H1 (cell line): ENCODE data around the gene RTP2. TPM values are rescaled to one million over a fixed set of nuclear protein-coding genes. Genes with fewer than 3 reads are reported as not detected.

Experiments used
- CTCF ChIA-PET: fragments of 300-600 bp; sonication (Branson Sonifier 250); formaldehyde crosslinking; loops from one replicate; lab custom pipeline; 2021; ENCODE audit not compliant: partially characterized antibody; lab: Charles Lee
- POLR2A ChIA-PET: fragments of 300-600 bp; sonication (Branson Sonifier 250); formaldehyde crosslinking; loops from one replicate; lab custom pipeline; 2021; ENCODE audit warnings: inconsistent platforms; ENCODE audit not compliant: partially characterized antibody; lab: Charles Lee
- DNase-seq, 2 experiments: peaks; one replicate each; pipeline versions ENCODE4 v3.0.0 to v3.0.0-alpha.2; 2010 to 2022; ENCODE audit warnings: low spot score in 2 of 2, low read depth in 1 of 2, mixed read lengths in 1 of 2
- FAIRE-seq: peaks from 2 replicates; lab custom pipeline; 2011; peaks lifted over from hg19 to GRCh38; lab: Jason Lieb, UNC
- H2AFZ ChIP-seq: 2 replicates; pipeline ENCODE4 v1.8.1; 2012; ENCODE audit warnings: low read length, inconsistent platforms
- H2AK5ac ChIP-seq: 2 replicates; pipeline ENCODE4 v1.6.1; 2013; ENCODE audit warnings: low read depth, low read length
- H2BK120ac ChIP-seq: replicated peaks from 2 replicates; pipeline ENCODE3; 2013; ENCODE audit warnings: low read depth, low read length, inconsistent platforms
- H2BK12ac ChIP-seq: 2 replicates; pipeline ENCODE4 v1.6.1; 2013; ENCODE audit warnings: low read depth, low read length
- H2BK15ac ChIP-seq: 2 replicates; pipeline ENCODE4 v1.6.1; 2013; ENCODE audit warnings: low read length
- H2BK20ac ChIP-seq: 2 replicates; pipeline ENCODE4 v1.6.1; 2013; ENCODE audit warnings: low read length
- H2BK5ac ChIP-seq: 2 replicates; pipeline ENCODE4 v1.6.1; 2013; ENCODE audit warnings: low read depth, low read length
- H3K14ac ChIP-seq: 2 replicates; pipeline ENCODE4 v1.6.1; 2013; ENCODE audit warnings: inconsistent platforms; ENCODE audit not compliant: insufficient read length
- H3K18ac ChIP-seq: 2 replicates; pipeline ENCODE4 v1.6.1; 2013; ENCODE audit warnings: low read length; ENCODE audit errors: extremely low read depth
- H3K23ac ChIP-seq: 2 replicates; pipeline ENCODE4 v1.6.1; 2013; ENCODE audit warnings: inconsistent platforms; ENCODE audit not compliant: insufficient read length
- H3K23me2 ChIP-seq: 2 replicates; pipeline ENCODE4 v1.6.1; 2013; ENCODE audit warnings: low read depth, low read length
- H3K27ac ChIP-seq: 2 replicates; pipeline ENCODE4 v1.6.1; 2011; ENCODE audit warnings: low read depth, low read length, inconsistent platforms
- H3K27me3 ChIP-seq, 4 experiments: replicated peaks in 1 of 4; 1 replicate in 1 of 4; 2 replicates in 3 of 4; pipeline versions ENCODE4 v1.6.1 to v1.8.1; 2011 to 2013; ENCODE audit warnings: low read length in 3 of 4, mild to moderate bottlenecking in 3 of 4, inconsistent platforms in 2 of 4, mixed read lengths in 2 of 4, moderate library complexity in 1 of 4; ENCODE audit not compliant: control insufficient read depth in 3 of 4, insufficient read depth in 3 of 4; ENCODE audit errors: extremely low read depth in 1 of 4
- H3K36me3 ChIP-seq, 4 experiments: 2 replicates each; pipeline versions ENCODE4 v1.6.1 to v1.8.1; 2011 to 2013; ENCODE audit warnings: mild to moderate bottlenecking in 4 of 4, low read length in 3 of 4, moderate library complexity in 2 of 4, control low read depth in 1 of 4, inconsistent platforms in 1 of 4; ENCODE audit not compliant: insufficient read depth in 4 of 4, control insufficient read depth in 2 of 4
- H3K4ac ChIP-seq: replicated peaks from 2 replicates; pipeline ENCODE3; 2013; ENCODE audit warnings: low read length, low read depth, mixed read lengths, inconsistent platforms; ENCODE audit not compliant: insufficient read length
- H3K4me1 ChIP-seq, 4 experiments: replicated peaks in 1 of 4; 1 replicate in 1 of 4; 2 replicates in 3 of 4; pipeline versions ENCODE4 v1.6.1 to v1.8.1; 2011 to 2013; ENCODE audit warnings: low read length in 3 of 4, inconsistent platforms in 2 of 4, mixed read lengths in 1 of 4; ENCODE audit not compliant: insufficient read depth in 4 of 4, control insufficient read depth in 3 of 4
- H3K4me2 ChIP-seq, 2 experiments: 2 replicates each; pipeline versions ENCODE4 v1.6.1 to v1.8.1; 2011 to 2013; ENCODE audit warnings: low read depth in 2 of 2, low read length in 2 of 2, control low read depth in 1 of 2, inconsistent platforms in 1 of 2, mild to moderate bottlenecking in 1 of 2; ENCODE audit not compliant: insufficient read depth in 1 of 2
- H3K4me3 ChIP-seq, 4 experiments: fragments of 200-600, 300-600 bp in 1 of 4; sonication (generic), shearing (Covaris generic), sonication (Bioruptor Twin) in 1 of 4; 2 replicates each; pipeline versions ENCODE4 v1.5.1 to v1.8.1; 2011 to 2016; ENCODE audit warnings: low read length in 4 of 4, low read depth in 3 of 4, control low read depth in 2 of 4, inconsistent platforms in 2 of 4, mild to moderate bottlenecking in 2 of 4, mixed read lengths in 1 of 4, moderate library complexity in 1 of 4; ENCODE audit not compliant: insufficient read depth in 2 of 4; ENCODE audit errors: extremely low read depth in 1 of 4
- H3K56ac ChIP-seq: replicated peaks from 2 replicates; pipeline ENCODE3; 2013; ENCODE audit warnings: low read depth, mild to moderate bottlenecking, mixed read lengths, low read length, inconsistent platforms; ENCODE audit not compliant: insufficient read length
- H3K79me1 ChIP-seq: 2 replicates; pipeline ENCODE4 v1.6.1; 2013; ENCODE audit warnings: low read depth, low read length, control low read depth
- H3K79me2 ChIP-seq, 2 experiments: 2 replicates each; pipeline versions ENCODE4 v1.6.1 to v1.8.1; 2012 to 2013; ENCODE audit warnings: low read length in 2 of 2, mild to moderate bottlenecking in 2 of 2, inconsistent platforms in 1 of 2; ENCODE audit not compliant: insufficient read depth in 2 of 2, control insufficient read depth in 1 of 2
- H3K9ac ChIP-seq, 4 experiments: replicated peaks in 1 of 4; 1 replicate in 1 of 4; 2 replicates in 3 of 4; pipeline versions ENCODE4 v1.6.1 to v1.8.1; 2011 to 2013; ENCODE audit warnings: low read depth in 3 of 4, low read length in 3 of 4, control low read depth in 2 of 4, mild to moderate bottlenecking in 2 of 4, moderate library complexity in 2 of 4, inconsistent platforms in 1 of 4; ENCODE audit errors: extremely low read depth in 1 of 4
- H3K9me3 ChIP-seq, 2 experiments: 2 replicates each; pipeline versions ENCODE4 v1.6.1 to v1.8.1; 2012 to 2013; ENCODE audit warnings: mild to moderate bottlenecking in 2 of 2, moderate library complexity in 2 of 2, control low read depth in 1 of 2, inconsistent platforms in 1 of 2, low read depth in 1 of 2, low read length in 1 of 2, mixed read lengths in 1 of 2; ENCODE audit not compliant: insufficient read depth in 2 of 2
- H4K20me1 ChIP-seq, 2 experiments: replicated peaks in 1 of 2; 2 replicates each; pipeline versions ENCODE3 to v1.8.1; 2011 to 2013; ENCODE audit warnings: inconsistent platforms in 2 of 2, low read length in 2 of 2, mild to moderate bottlenecking in 1 of 2; ENCODE audit not compliant: insufficient read depth in 2 of 2, control insufficient read depth in 1 of 2
- H4K5ac ChIP-seq: 2 replicates; pipeline ENCODE4 v1.6.1; 2013; ENCODE audit warnings: low read length, low read depth, mixed read lengths, inconsistent platforms; ENCODE audit not compliant: insufficient read length
- H4K8ac ChIP-seq: 2 replicates; pipeline ENCODE4 v1.8.0; 2013; ENCODE audit warnings: mild to moderate bottlenecking, moderate library complexity, low read length, inconsistent platforms; ENCODE audit not compliant: insufficient read depth; ENCODE audit errors: extremely low read depth
- H4K91ac ChIP-seq: replicated peaks from 2 replicates; pipeline ENCODE3; 2013; ENCODE audit warnings: low read length, mixed read lengths, inconsistent platforms; ENCODE audit not compliant: insufficient read length
- BCL11A ChIP-seq, 2 experiments: IDR thresholded peaks; one replicate each; pipeline ENCODE4 v1.6.1; 2011; ENCODE audit warnings: low read depth in 2 of 2, low read length in 2 of 2, mild to moderate bottlenecking in 2 of 2
- EGR1 ChIP-seq: IDR thresholded peaks from 2 replicates; pipeline ENCODE4 v1.6.1; 2011; ENCODE audit warnings: low read depth, low read length, borderline replicate concordance
- GTF2F1 ChIP-seq: IDR thresholded peaks from 2 replicates; pipeline ENCODE4 v1.6.1; 2012; ENCODE audit warnings: low read depth, low read length, improper control_type of control experiment, borderline replicate concordance
- KDM1A ChIP-seq: fragments of 200-600, 300-600 bp; sonication (generic); IDR thresholded peaks from 2 replicates; pipeline ENCODE4 v1.7.1; 2016; ENCODE audit warnings: mild to moderate bottlenecking, low read length, borderline replicate concordance
- SP2 ChIP-seq: IDR thresholded peaks from 2 replicates; pipeline ENCODE4 v1.6.1; 2012; ENCODE audit warnings: mild to moderate bottlenecking, low read length, inconsistent platforms
- WGBS, 2 experiments: shearing (Covaris generic) in 1 of 2; methylation state at CpG; one replicate each; pipeline versions ENCODE4 v1.1.6 to v1.1.7; 2013 to 2015; ENCODE audit warnings: low lambda C conversion rate in 2 of 2, mixed read lengths in 2 of 2, inconsistent platforms in 1 of 2, low coverage in 1 of 2, missing lambda C conversion rate in 1 of 2; ENCODE audit not compliant: insufficient replicate concordance in 2 of 2, insufficient coverage in 1 of 2, insufficient read length in 1 of 2; ENCODE audit errors: extremely low coverage in 1 of 2, missing lambda C conversion rate in 1 of 2; 5-methylcytosine and 5-hydroxymethylcytosine counted together
- polyA plus RNA-seq, 7 experiments: library from polyadenylated mRNA; depleted of rRNA in 3 of 7; stranded (reverse) in 5 of 7; unstranded in 2 of 7; fragments of >200 nt in 5 of 7; fragments of 200-250 nt in 2 of 7; gene quantifications; 1 replicate in 5 of 7; 2 replicates in 1 of 7; 4 replicates in 1 of 7; pipeline versions ENCODE4 v1.2.1 to v1.2.3, GENCODE V29; 2011 to 2013; ENCODE audit warnings: missing spikeins in 2 of 7, mixed read lengths in 2 of 7
- total RNA-seq: library from RNA; stranded (reverse); fragmentation: NEBNext Ultra II Directional; extraction: Animal tissue kit (Norgen Biotek cat#: 25700); gene quantifications from 2 replicates; pipeline ENCODE4 v1.2.1, GENCODE V29; 2021

RTP2 gene
- total and polyA plus RNA-seq, 2 of the 8 experiments (the other 6 are each of a cell fraction or from before 2014, with no cell fraction given), result not detected

GRCh38 chr3:187728248-187728647 lies 25.9 kb upstream of the RTP2 start:
- no peak overlapping the region for H4K91ac ChIP-seq
- H2AK5ac ChIP-seq, result no peak overlapping the region
- no peak overlapping the region for H3K14ac ChIP-seq
- H2AFZ ChIP-seq, result no peak overlapping the region
- H3K9me3 ChIP-seq, result no peaks in the 10 kb centered on the region
- H4K20me1 ChIP-seq, result no peaks in the 10 kb centered on the region
- no peak for FAIRE-seq
- DNase-seq, result no peak
- no peaks in the 10 kb centered on the region for H3K79me2 ChIP-seq
- H3K23me2 ChIP-seq, result no peaks in the 10 kb centered on the region
- no peak overlapping the region for H3K4ac ChIP-seq
- CTCF ChIA-PET, result interaction anchor here (1.1 to 1.9 kb wide), 2 partner anchors 12 to 14 kb away, joined by 3 to 4 read pairs; no protein-coding TSS in a partner anchor
- H2BK12ac ChIP-seq, result no peak overlapping the region
- no peaks in the 10 kb centered on the region for H3K79me1 ChIP-seq
- no peak overlapping the region for H3K56ac ChIP-seq
- no peak overlapping the region for H3K9ac ChIP-seq
- H3K27ac ChIP-seq, result no peak overlapping the region
- H3K18ac ChIP-seq, result no peak overlapping the region
- no peak overlapping the region for H2BK120ac ChIP-seq
- H3K4me1 ChIP-seq, result no peaks in the 10 kb centered on the region
- H2BK15ac ChIP-seq, result no peak overlapping the region
- H3K4me2 ChIP-seq, result no peak overlapping the region
- no peak overlapping the region for H4K5ac ChIP-seq
- H3K27me3 ChIP-seq, result no peaks in the 10 kb centered on the region
- no peak overlapping the region for H3K23ac ChIP-seq
- POLR2A ChIA-PET, result interaction anchor here (1.2 kb wide), 1 partner anchor 427 kb away, joined by 3 read pairs; no protein-coding TSS in a partner anchor
- H3K4me3 ChIP-seq, result no peak overlapping the region
- no peak overlapping the region for H4K8ac ChIP-seq
- peaks cover 9 to 70% (median 46%) of the 10 kb centered on the region in 4 experiments; a peak in 7 of 8 replicates for H3K36me3 ChIP-seq
- 84% methylated on average over 7 of the region's 8 CpGs; no CpG with 5 or more reads in 1 of the 2 experiments for WGBS, 2 experiments
- H2BK20ac ChIP-seq, result no peak overlapping the region
- TF ChIP-seq SP2, result no peak
- TF ChIP-seq EGR1, result no peak
- TF ChIP-seq GTF2F1, result no peak
- no peak for TF ChIP-seq BCL11A (IDR thresholded peaks at IDR 0.05; ENCODE audit: low read depth in 2 of 2, low read length in 2 of 2)
- no peak for TF ChIP-seq KDM1A
- TF ChIP-seq, all 59 proteins: peak for 0
- H2BK5ac ChIP-seq, result no peak overlapping the region
